K562 (cell line): Measurements from ENCODE around the gene VRK1. TPM values are rescaled to one million over a fixed set of nuclear protein-coding genes. Genes with fewer than 3 reads are reported as not detected.

Experiments
- ATAC-seq: fragments of 200-7000 bp; cut with Tn5 transposase; 3 replicates; pipeline ENCODE4 v1.9.1; 2020; ENCODE audit warnings: moderate library complexity
- BruUV-seq: library from RNA; stranded (reverse); fragments of 400-500 nt; replicated peaks from 2 replicates; lab custom pipeline; 2021; lab: Mats Ljungman, UMichigan
- CTCF ChIA-PET: fragments of 300-600 bp; formaldehyde crosslinking; extraction: SDS; loops from one replicate; lab custom pipeline; 2021; ENCODE audit warnings: low intra/inter-chr PET ratio; lab: Yijun Ruan, JAX
- POLR2A ChIA-PET: fragments of 300-600, 350-650 bp; sonication (Branson Sonifier 250); formaldehyde crosslinking; extraction: SDS; loops from one replicate; lab custom pipeline; 2021; ENCODE audit warnings: antibody characterized with exemption, inconsistent platforms; lab: Yijun Ruan, JAX
- DNase-seq, 4 experiments: peaks; one replicate each; pipeline versions ENCODE4 v3.0.0 to v3.0.0-alpha.2; 2011 to 2018; ENCODE audit warnings: low spot score in 3 of 4, mixed read lengths in 3 of 4; ENCODE audit errors: extremely low read depth in 1 of 4
- FAIRE-seq: peaks from 2 replicates; lab custom pipeline; 2011; peaks lifted over from hg19 to GRCh38; lab: Jason Lieb, UNC
- H2AFZ ChIP-seq: 2 replicates; pipeline ENCODE4 v1.6.0; 2011; ENCODE audit warnings: low read depth, low read length, control low read depth, inconsistent platforms
- H3K27ac ChIP-seq: fragments of 200-600 bp; 3 replicates; pipeline ENCODE4 v1.8.0; 2011; ENCODE audit warnings: low read depth, mild to moderate bottlenecking, control low read depth, inconsistent platforms, low read length, moderate library complexity, mixed read lengths; ENCODE audit errors: extremely low read depth
- H3K27me3 ChIP-seq, 2 experiments: fragments of 300-600 bp in 1 of 2; 2 replicates in 1 of 2; 3 replicates in 1 of 2; pipeline versions ENCODE4 v1.6.0 to v1.8.0; 2011; ENCODE audit warnings: inconsistent platforms in 2 of 2, low read length in 2 of 2, mild to moderate bottlenecking in 1 of 2, mixed read lengths in 1 of 2, moderate library complexity in 1 of 2; ENCODE audit not compliant: control insufficient read depth in 2 of 2, insufficient read depth in 2 of 2
- H3K36me3 ChIP-seq: fragments of 300-600 bp; 3 replicates; pipeline ENCODE4 v1.8.0; 2011; ENCODE audit warnings: mild to moderate bottlenecking, low read length, inconsistent platforms; ENCODE audit not compliant: control insufficient read depth, insufficient read depth
- H3K4me1 ChIP-seq, 2 experiments: fragments of 200-600 bp in 1 of 2; replicated peaks in 1 of 2; 2 replicates in 1 of 2; 3 replicates in 1 of 2; pipeline versions ENCODE4 v1.5.1 to v1.8.0; 2011; ENCODE audit warnings: inconsistent platforms in 2 of 2, low read length in 2 of 2, mild to moderate bottlenecking in 1 of 2, mixed read lengths in 1 of 2, moderate library complexity in 1 of 2; ENCODE audit not compliant: control insufficient read depth in 2 of 2, insufficient read depth in 2 of 2
- H3K4me2 ChIP-seq: 2 replicates; pipeline ENCODE4 v1.6.1; 2011; ENCODE audit warnings: low read length, control low read depth, inconsistent platforms, mixed read lengths; ENCODE audit not compliant: insufficient read depth
- H3K4me3 ChIP-seq: fragments of 200-600 bp; sonication (generic), shearing (Covaris generic); 2 replicates; pipeline ENCODE4 v1.5.1; 2016; ENCODE audit warnings: control low read depth, inconsistent platforms
- H3K79me2 ChIP-seq: fragments of 200-600 bp; 3 replicates; pipeline ENCODE4 v1.8.0; 2011; ENCODE audit warnings: low read length, inconsistent platforms; ENCODE audit not compliant: control insufficient read depth, insufficient read depth
- H3K9ac ChIP-seq, 2 experiments: 2 replicates each; pipeline versions ENCODE4 v1.6.0 to v1.6.1; 2011; ENCODE audit warnings: low read depth in 2 of 2, low read length in 2 of 2, control low read depth in 1 of 2, inconsistent platforms in 1 of 2, mild to moderate bottlenecking in 1 of 2, mixed read lengths in 1 of 2; ENCODE audit not compliant: insufficient read depth in 1 of 2
- H3K9me1 ChIP-seq: one replicate; pipeline ENCODE4 v1.6.0; 2011; ENCODE audit warnings: inconsistent platforms, mild to moderate bottlenecking, low read length, moderate library complexity; ENCODE audit not compliant: control insufficient read depth, insufficient read depth
- H3K9me3 ChIP-seq: replicated peaks from 2 replicates; pipeline ENCODE4 v1.5.1; 2011; ENCODE audit warnings: low read depth, low read length, inconsistent platforms; ENCODE audit not compliant: control insufficient read depth, insufficient read depth
- H4K20me1 ChIP-seq: replicated peaks from 2 replicates; pipeline ENCODE4 v1.6.1; 2011; ENCODE audit warnings: low read length, inconsistent platforms, mixed read lengths; ENCODE audit not compliant: control insufficient read depth, insufficient read depth
- ARID1B ChIP-seq: fragments of 450-650 bp; IDR thresholded peaks from 2 replicates; pipeline ENCODE4 v1.6.1; 2016; ENCODE audit warnings: antibody characterized with exemption, mild to moderate bottlenecking, inconsistent platforms
- ARID2 ChIP-seq: fragments of 450-650 bp; IDR thresholded peaks from 2 replicates; pipeline ENCODE4 v1.6.1; 2017; ENCODE audit warnings: antibody characterized with exemption, mild to moderate bottlenecking
- HEY1 ChIP-seq: fragments of 250-450 bp; sonication (Bioruptor Pico); IDR thresholded peaks from 2 replicates; pipeline ENCODE4 v1.5.0; 2020; ENCODE audit warnings: mild to moderate bottlenecking, moderate library complexity, borderline replicate concordance
- ILK ChIP-seq: fragments of 450-650 bp; IDR thresholded peaks from 2 replicates; pipeline ENCODE4 v1.6.1; 2016; ENCODE audit warnings: missing genetic modification characterization, low read depth, mild to moderate bottlenecking, missing compliant biosample characterization, moderate library complexity, borderline replicate concordance
- MCM2 ChIP-seq: fragments of 450-650 bp; IDR thresholded peaks from 2 replicates; pipeline ENCODE4 v1.6.1; 2017; ENCODE audit warnings: low read depth, mild to moderate bottlenecking
- NBN ChIP-seq: fragments of 450-650 bp; IDR thresholded peaks from 2 replicates; pipeline ENCODE4 v1.6.1; 2016; ENCODE audit warnings: low read depth, mild to moderate bottlenecking
- NR1H2 ChIP-seq: sonication (generic); formaldehyde crosslinking; IDR thresholded peaks from 2 replicates; pipeline ENCODE4 v1.4.0; 2020; ENCODE audit warnings: mild to moderate bottlenecking, missing genetic modification reagents
- POLR2B ChIP-seq: fragments of 450-650 bp; IDR thresholded peaks from 2 replicates; pipeline ENCODE4 v1.6.1; 2018; ENCODE audit warnings: low read depth; ENCODE audit not compliant: partially characterized antibody
- SNIP1 ChIP-seq: fragments of 450-650 bp; IDR thresholded peaks from 2 replicates; pipeline ENCODE4 v1.7.1; 2017; ENCODE audit warnings: low read depth, mild to moderate bottlenecking
- SOX6 ChIP-seq: fragments of 450-650 bp; IDR thresholded peaks from 2 replicates; pipeline ENCODE4 v1.6.1; 2014; ENCODE audit warnings: mild to moderate bottlenecking
- TAF7 ChIP-seq: fragments of 450-650 bp; IDR thresholded peaks from 2 replicates; pipeline ENCODE4 v1.6.1; 2016; ENCODE audit warnings: missing genetic modification characterization, missing compliant biosample characterization
- TARDBP ChIP-seq: fragments of 450-650 bp; IDR thresholded peaks from 2 replicates; pipeline ENCODE4 v1.6.1; 2016
- ZBTB34 ChIP-seq: fragments of 250-450 bp; sonication (Bioruptor Pico); IDR thresholded peaks from 2 replicates; pipeline ENCODE4 v1.8.0; 2021; ENCODE audit warnings: mild to moderate bottlenecking, moderate library complexity
- ZNF316 ChIP-seq: fragments of 450-650 bp; IDR thresholded peaks from 2 replicates; pipeline ENCODE4 v1.6.1; 2016
- ZNF436 ChIP-seq: fragments of 250-450, 450-650 bp; sonication (Bioruptor Pico); formaldehyde crosslinking; IDR thresholded peaks from 2 replicates; pipeline ENCODE4 v1.7.0; 2020; ENCODE audit warnings: mild to moderate bottlenecking
- ZNF609 ChIP-seq: sonication (generic); formaldehyde crosslinking; IDR thresholded peaks from 2 replicates; pipeline ENCODE4 v1.8.1; 2023; ENCODE audit warnings: missing genetic modification reagents, mild to moderate bottlenecking, borderline replicate concordance
- WGBS: fragments of 100-300 bp; shearing (Covaris generic); methylation state at CpG from one replicate; pipeline ENCODE4 v1.1.6; 2016; ENCODE audit warnings: low coverage, mixed read lengths; ENCODE audit not compliant: insufficient coverage; ENCODE audit errors: missing lambda C conversion rate; 5-methylcytosine and 5-hydroxymethylcytosine counted together
- in situ Hi-C: fragments of 300-500 bp; cut with MboI; formaldehyde crosslinking; loops from 4 replicates; pipeline ENCODE4 v1.15.0; 2018; ENCODE audit warnings: inconsistent platforms, mixed read lengths
- intact Hi-C: fragments of 100-400 bp; cut with micrococcal nuclease; formaldehyde crosslinking; loops from 2 replicates; pipeline ENCODE4 v1.14.2; 2022
- polyA plus RNA-seq, 8 experiments: library from polyadenylated mRNA; depleted of rRNA in 4 of 8; stranded (reverse) in 5 of 8; unstranded in 3 of 8; fragments of >200 nt; fragmentation: Nextera tagmentation in 2 of 8; fragmentation: Illumina TruSeq in 1 of 8; extraction: Ambion mirVana in 2 of 8; extraction: Trizol in 1 of 8; gene quantifications; 2 replicates each; pipeline versions ENCODE4 v1.2.1 to v1.2.3, GENCODE V29; 2011 to 2014; ENCODE audit warnings: inconsistent platforms in 1 of 8, missing spikeins in 1 of 8
- total RNA-seq, 7 experiments: library from RNA; depleted of rRNA in 6 of 7; stranded (reverse); fragments of >200 nt in 6 of 7; fragmentation: Illumina TruSeq in 2 of 7; extraction: Trizol in 2 of 7; gene quantifications; 2 replicates each; pipeline versions ENCODE4 v1.2.1 to v1.2.3, GENCODE V29; 2011 to 2021; ENCODE audit warnings: low replicate concordance in 1 of 7
- TF ChIP-seq, protein P1 (sequence below): sonication (generic); formaldehyde crosslinking; IDR thresholded peaks from 2 replicates; pipeline ENCODE4 v1.9.0; 2022; ENCODE audit warnings: mild to moderate bottlenecking, missing genetic modification reagents
- TF ChIP-seq, protein P2 (sequence below): fragments of 250-450 bp; sonication (Bioruptor Pico); IDR thresholded peaks from 2 replicates; pipeline ENCODE4 v1.8.0; 2022; ENCODE audit warnings: moderate library complexity, mild to moderate bottlenecking, inconsistent platforms

The VRK1 gene
- total and polyA plus RNA-seq, 9 of the 15 experiments (the other 6 are each of a cell fraction or from before 2014, with no cell fraction given): 83.6 to 177 (median 116) TPM

DNA sequence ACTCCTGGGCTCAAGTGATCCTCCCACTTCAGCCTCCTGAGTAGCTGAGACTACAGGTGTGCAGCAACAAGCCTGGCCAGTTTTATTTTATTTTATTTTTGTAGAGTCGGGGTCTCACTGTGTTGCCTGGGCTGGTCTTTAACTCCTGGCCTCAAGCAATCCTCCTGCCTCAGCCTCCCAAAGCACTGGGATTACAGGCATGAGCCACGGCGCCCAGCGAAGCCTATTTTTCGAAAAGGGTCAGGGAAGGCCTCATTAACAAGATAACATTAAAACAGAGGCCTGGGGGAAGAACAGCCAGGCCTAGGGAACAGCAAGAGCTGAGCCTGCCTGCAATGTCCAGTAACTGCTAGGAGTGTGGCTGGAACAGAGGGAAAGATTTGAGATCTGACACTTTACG, 36.1 kb upstream of the VRK1 start:
- Histone ChIP-seq H3K4me3 (no peak overlapping the region), H3K27ac (no peak overlapping the region), H3K4me2 (no peak overlapping the region), H3K9me3 (no peaks in the 10 kb centered on the region), H3K4me1 (peaks cover 14 to 17% of the 10 kb centered on the region in 2 experiments; a peak in 4 of 5 replicates), H3K27me3 (peaks cover 0 to 8% of the 10 kb centered on the region in 2 experiments; a peak in 1 of 5 replicates), H3K79me2 (no peaks in the 10 kb centered on the region), H3K9me1 (peaks cover under 1% of the 10 kb centered on the region), H3K9ac (no peak overlapping the region), H3K36me3 (no peaks in the 10 kb centered on the region), H2AFZ (peak overlapping the region; percentile 20; the same call in 1 of the 2 replicates), H4K20me1 (no peaks in the 10 kb centered on the region)
- ChIA-PET POLR2A (no interaction called here), CTCF (no interaction called here)
- intact Hi-C loops: loop anchor here (5.0 kb wide), 1 partner anchor 91 kb away; no protein-coding TSS in a partner anchor
- DNase-seq (no peak), FAIRE-seq (no peak), ATAC-seq (no peak)
- WGBS: 29% methylated on average over 5 of the region's 6 CpGs
- in situ Hi-C loops: no loop called here
- BruUV-seq: no TSS peak
- TF ChIP-seq, protein P1, sequence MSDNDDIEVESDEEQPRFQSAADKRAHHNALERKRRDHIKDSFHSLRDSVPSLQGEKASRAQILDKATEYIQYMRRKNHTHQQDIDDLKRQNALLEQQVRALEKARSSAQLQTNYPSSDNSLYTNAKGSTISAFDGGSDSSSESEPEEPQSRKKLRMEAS (CRISPR knock-in tag): no peak
- TF ChIP-seq TARDBP (no peak), POLR2B (no peak), HEY1 (CRISPR knock-in tag) (no peak), ZNF609 (CRISPR knock-in tag) (no peak), NBN (no peak), ILK (tag) (no peak), SNIP1 (no peak), SOX6 (no peak), ZNF436 (CRISPR knock-in tag) (no peak), NR1H2 (CRISPR knock-in tag) (no peak), MCM2 (no peak), ARID1B (no peak), ZNF316 (no peak), ARID2 (no peak), TAF7 (tag) (no peak), ZBTB34 (CRISPR knock-in tag) (no peak)
- TF ChIP-seq, protein P2, sequence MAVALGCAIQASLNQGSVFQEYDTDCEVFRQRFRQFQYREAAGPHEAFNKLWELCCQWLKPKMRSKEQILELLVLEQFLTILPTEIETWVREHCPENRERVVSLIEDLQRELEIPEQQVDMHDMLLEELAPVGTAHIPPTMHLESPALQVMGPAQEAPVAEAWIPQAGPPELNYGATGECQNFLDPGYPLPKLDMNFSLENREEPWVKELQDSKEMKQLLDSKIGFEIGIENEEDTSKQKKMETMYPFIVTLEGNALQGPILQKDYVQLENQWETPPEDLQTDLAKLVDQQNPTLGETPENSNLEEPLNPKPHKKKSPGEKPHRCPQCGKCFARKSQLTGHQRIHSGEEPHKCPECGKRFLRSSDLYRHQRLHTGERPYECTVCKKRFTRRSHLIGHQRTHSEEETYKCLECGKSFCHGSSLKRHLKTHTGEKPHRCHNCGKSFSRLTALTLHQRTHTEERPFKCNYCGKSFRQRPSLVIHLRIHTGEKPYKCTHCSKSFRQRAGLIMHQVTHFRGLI (CRISPR knock-in tag): no peak
